SK-N-SH (cell line): ENCODE results near the gene SARDH. TPM values are rescaled to one million over a fixed set of nuclear protein-coding genes. Genes with fewer than 3 reads are reported as not detected.

ENCODE experiments used
- CTCF ChIA-PET: fragments of 300-600, 350-600 bp; formaldehyde crosslinking; extraction: SDS; loops from one replicate; lab custom pipeline; 2021; lab: Yijun Ruan, JAX
- POLR2A ChIA-PET: fragments of 350-600 bp; sonication (Branson Sonifier 250); formaldehyde crosslinking; extraction: SDS; loops from one replicate; lab custom pipeline; 2020; ENCODE audit warnings: antibody characterized with exemption, inconsistent platforms; lab: Yijun Ruan, JAX
- DNase-seq: peaks from one replicate; pipeline ENCODE4 v3.0.0; 2012
- H2AFZ ChIP-seq: fragments of 200-600 bp; sonication (generic); 2 replicates; pipeline ENCODE4 v1.8.1; 2016; ENCODE audit warnings: antibody characterized with exemption, mild to moderate bottlenecking, low read depth
- H3F3A ChIP-seq: fragments of 200-600 bp; sonication (generic); replicated peaks from 2 replicates; pipeline ENCODE3; 2016; ENCODE audit warnings: antibody characterized with exemption, mild to moderate bottlenecking; ENCODE audit not compliant: insufficient read depth
- H3K27ac ChIP-seq, 2 experiments: fragments of 200-500 bp in 1 of 2; fragments of 200-600 bp in 1 of 2; sonication (Bioruptor generic) in 1 of 2; sonication (generic), shearing (Covaris generic) in 1 of 2; 2 replicates each; pipeline versions ENCODE4 v1.5.1 to v1.6.1; 2014 to 2016; ENCODE audit warnings: low read depth in 2 of 2, inconsistent platforms in 1 of 2, low read length in 1 of 2, mild to moderate bottlenecking in 1 of 2, mixed read lengths in 1 of 2
- H3K27me3 ChIP-seq: fragments of 200-600 bp; sonication (generic), shearing (Covaris generic); 2 replicates; pipeline ENCODE4 v1.6.1; 2016; ENCODE audit warnings: mixed run types; ENCODE audit not compliant: insufficient read depth
- H3K36me3 ChIP-seq, 2 experiments: fragments of 200-500 bp in 1 of 2; fragments of 200-600 bp in 1 of 2; sonication (Bioruptor generic) in 1 of 2; sonication (generic) in 1 of 2; replicated peaks in 1 of 2; 2 replicates each; pipeline versions ENCODE3 to v1.5.1; 2014 to 2016; ENCODE audit warnings: low read length in 1 of 2, mild to moderate bottlenecking in 1 of 2; ENCODE audit not compliant: insufficient read depth in 2 of 2, control insufficient read depth in 1 of 2
- H3K4me1 ChIP-seq, 2 experiments: fragments of 200-500 bp in 1 of 2; fragments of 200-600 bp in 1 of 2; sonication (Bioruptor generic) in 1 of 2; sonication (generic), shearing (Covaris generic) in 1 of 2; 2 replicates each; pipeline versions ENCODE4 v1.5.1 to v1.6.1; 2014 to 2016; ENCODE audit warnings: low read depth in 1 of 2, low read length in 1 of 2, mixed run types in 1 of 2; ENCODE audit not compliant: insufficient read depth in 2 of 2, control insufficient read depth in 1 of 2
- H3K4me2 ChIP-seq: fragments of 200-600 bp; sonication (generic), shearing (Covaris generic); 2 replicates; pipeline ENCODE4 v1.6.1; 2017; ENCODE audit warnings: mixed run types
- H3K4me3 ChIP-seq, 2 experiments: fragments of 200-500 bp in 1 of 2; fragments of 200-600 bp in 1 of 2; sonication (Bioruptor generic) in 1 of 2; sonication (generic), shearing (Covaris generic) in 1 of 2; 2 replicates each; pipeline versions ENCODE4 v1.5.1 to v1.8.1; 2014 to 2016; ENCODE audit warnings: low read depth in 2 of 2, inconsistent platforms in 1 of 2, low read length in 1 of 2, mild to moderate bottlenecking in 1 of 2, mixed read lengths in 1 of 2, moderate library complexity in 1 of 2
- H3K79me2 ChIP-seq: fragments of 200-600 bp; sonication (generic); 2 replicates; pipeline ENCODE4 v1.8.1; 2017; ENCODE audit warnings: mild to moderate bottlenecking; ENCODE audit not compliant: insufficient read depth
- H3K9ac ChIP-seq: fragments of 200-600 bp; sonication (generic); 2 replicates; pipeline ENCODE4 v1.6.1; 2017; ENCODE audit warnings: mixed run types
- H3K9me2 ChIP-seq: fragments of 200-600 bp; sonication (generic); 2 replicates; pipeline ENCODE4 v1.6.1; 2017; ENCODE audit warnings: mixed run types
- H3K9me3 ChIP-seq: fragments of 200-600 bp; sonication (generic); 2 replicates; pipeline ENCODE4 v1.6.1; 2017; ENCODE audit warnings: mixed run types, mild to moderate bottlenecking, moderate library complexity
- H4K20me1 ChIP-seq: fragments of 200-600 bp; sonication (generic); 2 replicates; pipeline ENCODE4 v1.6.1; 2017; ENCODE audit warnings: mild to moderate bottlenecking, mixed run types; ENCODE audit not compliant: insufficient read depth
- ELF1 ChIP-seq: IDR thresholded peaks from 2 replicates; pipeline ENCODE4 v1.4.0; 2012
- FOXJ3 ChIP-seq: sonication (generic); formaldehyde crosslinking; IDR thresholded peaks from 2 replicates; pipeline ENCODE4 v1.5.1; 2020; ENCODE audit warnings: mild to moderate bottlenecking, missing genetic modification reagents
- FOXM1 ChIP-seq: IDR thresholded peaks from 2 replicates; pipeline ENCODE4 v1.4.0; 2012; ENCODE audit warnings: low read depth, mild to moderate bottlenecking
- GABPA ChIP-seq: IDR thresholded peaks from 2 replicates; pipeline ENCODE4 v1.4.0; 2012; ENCODE audit warnings: low read depth, mild to moderate bottlenecking
- GATA2 ChIP-seq: sonication (generic); formaldehyde crosslinking; IDR thresholded peaks from 2 replicates; pipeline ENCODE4 v1.5.0; 2020; ENCODE audit warnings: mild to moderate bottlenecking, missing genetic modification reagents
- IRF3 ChIP-seq: fragments of 150-350 bp; IDR thresholded peaks from 2 replicates; pipeline ENCODE4 v1.6.1; 2016; ENCODE audit warnings: mild to moderate bottlenecking, low read depth, low read length
- JUND ChIP-seq: IDR thresholded peaks from 2 replicates; pipeline ENCODE4 v1.4.0; 2012
- MEF2A ChIP-seq: IDR thresholded peaks from 2 replicates; pipeline ENCODE4 v1.4.0; 2012; ENCODE audit warnings: low read depth, borderline replicate concordance
- NFIC ChIP-seq: IDR thresholded peaks from 2 replicates; pipeline ENCODE4 v1.4.0; 2012; ENCODE audit warnings: borderline replicate concordance
- POLR2AphosphoS5 ChIP-seq: IDR thresholded peaks from 2 replicates; pipeline ENCODE4 v1.6.1; 2012; ENCODE audit warnings: low read depth, low read length
- RXRA ChIP-seq: IDR thresholded peaks from 2 replicates; pipeline ENCODE4 v1.4.0; 2012; ENCODE audit warnings: low read depth, mild to moderate bottlenecking, borderline replicate concordance
- SIN3A ChIP-seq: IDR thresholded peaks from 2 replicates; pipeline ENCODE4 v1.6.1; 2012; ENCODE audit warnings: low read depth, mild to moderate bottlenecking, low read length, moderate library complexity, borderline replicate concordance
- SMC3 ChIP-seq: IDR thresholded peaks from 2 replicates; pipeline ENCODE4 v1.6.1; 2012; ENCODE audit warnings: low read depth, low read length, improper control_type of control experiment
- TAF1 ChIP-seq: IDR thresholded peaks from 2 replicates; pipeline ENCODE4 v1.6.1; 2012; ENCODE audit warnings: low read depth, mild to moderate bottlenecking, low read length, moderate library complexity, borderline replicate concordance
- TCF12 ChIP-seq: IDR thresholded peaks from 2 replicates; pipeline ENCODE4 v1.4.0; 2012
- WGBS: methylation state at CpG from one replicate; pipeline ENCODE4 v1.1.6; 2017; ENCODE audit warnings: low lambda C conversion rate; 5-methylcytosine and 5-hydroxymethylcytosine counted together
- polyA plus RNA-seq, 3 experiments: library from polyadenylated mRNA; depleted of rRNA; stranded (reverse); fragments of >200 nt; gene quantifications; 2 replicates each; pipeline ENCODE4 v1.2.3, GENCODE V29; 2012
- TF ChIP-seq, protein P1 (sequence below): fragments of 150-350 bp; IDR thresholded peaks from 2 replicates; pipeline ENCODE4 v1.6.1; 2017; ENCODE audit warnings: antibody characterized with exemption, low read length, low read depth, borderline replicate concordance
- TF ChIP-seq, protein P2 (sequence below): IDR thresholded peaks from 2 replicates; pipeline ENCODE4 v1.4.0; 2012; ENCODE audit warnings: low read depth, borderline replicate concordance
- TF ChIP-seq, protein P3 (sequence below): IDR thresholded peaks from 2 replicates; pipeline ENCODE4; 2012

The SARDH gene
- polyA plus RNA-seq, 1 of the 3 experiments (the other 2 are of a cell fraction) = 5.9 TPM

DNA sequence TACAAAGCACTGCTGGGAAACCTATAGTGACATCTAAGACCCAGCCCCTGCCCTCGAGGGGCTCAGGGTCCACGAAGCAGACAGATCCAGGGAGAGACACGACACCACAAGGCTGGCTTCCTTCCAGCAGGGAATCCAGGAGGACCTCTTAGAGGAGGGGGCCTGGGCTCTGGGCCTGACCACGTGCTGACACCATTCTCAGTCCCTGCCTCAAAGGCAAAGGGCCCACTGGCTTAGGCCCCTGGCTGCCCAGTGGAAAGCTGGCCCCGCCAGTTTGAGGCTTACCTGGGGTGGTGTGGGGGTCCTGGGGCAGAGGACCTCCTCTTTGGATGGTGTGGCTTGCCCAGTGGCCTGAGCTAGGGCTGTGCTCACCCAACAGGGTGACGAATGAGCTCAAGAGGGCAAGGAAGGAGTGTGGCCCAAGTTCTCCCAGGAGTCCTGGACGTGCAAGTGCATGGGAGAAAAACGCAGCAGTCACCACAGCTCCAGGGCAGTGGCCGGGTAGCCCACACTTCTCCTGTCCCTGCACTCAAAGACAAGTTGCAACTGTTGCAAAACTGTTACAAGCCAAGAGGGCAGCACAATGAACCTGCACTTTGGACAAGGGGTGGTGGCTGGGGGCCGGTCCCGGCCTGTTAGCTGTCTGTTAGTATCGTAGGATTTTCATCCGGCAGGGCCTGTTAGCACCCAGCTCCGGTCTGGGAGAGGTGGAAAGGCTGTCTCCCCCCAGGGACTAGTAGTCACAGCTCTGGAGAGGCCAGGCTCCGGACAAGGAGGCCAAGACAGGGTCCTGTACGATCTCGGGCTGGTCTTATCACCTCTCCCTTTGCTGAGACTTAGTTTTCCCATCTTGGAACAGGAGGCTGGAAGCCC is 1.5 kb upstream of the SARDH start:
- H3K4me1 ChIP-seq = peaks cover 3 to 35% of the 10 kb centered on the region in 2 experiments; a peak in 1 of 4 replicates
- H3K27me3 ChIP-seq = no peaks in the 10 kb centered on the region
- H2AFZ ChIP-seq = no peak overlapping the region
- H3F3A ChIP-seq = no peaks in the 10 kb centered on the region
- CTCF ChIA-PET = interaction anchor here (1.0 to 3.7 kb wide), 4 partner anchors 11 to 254 kb away, joined by 3 to 24 read pairs (median 6); no protein-coding TSS in a partner anchor
- 82% methylated on average over 7 of the region's 17 CpGs for WGBS
- no peaks in the 10 kb centered on the region for H3K9me2 ChIP-seq
- H4K20me1 ChIP-seq = no peaks in the 10 kb centered on the region
- H3K36me3 ChIP-seq = no peaks in the 10 kb centered on the region
- no peaks in the 10 kb centered on the region for H3K9me3 ChIP-seq
- no peak for TF ChIP-seq TCF12
- TF ChIP-seq IRF3 = no peak
- TF ChIP-seq, protein P1, sequence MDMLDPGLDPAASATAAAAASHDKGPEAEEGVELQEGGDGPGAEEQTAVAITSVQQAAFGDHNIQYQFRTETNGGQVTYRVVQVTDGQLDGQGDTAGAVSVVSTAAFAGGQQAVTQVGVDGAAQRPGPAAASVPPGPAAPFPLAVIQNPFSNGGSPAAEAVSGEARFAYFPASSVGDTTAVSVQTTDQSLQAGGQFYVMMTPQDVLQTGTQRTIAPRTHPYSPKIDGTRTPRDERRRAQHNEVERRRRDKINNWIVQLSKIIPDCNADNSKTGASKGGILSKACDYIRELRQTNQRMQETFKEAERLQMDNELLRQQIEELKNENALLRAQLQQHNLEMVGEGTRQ = no peak
- TF ChIP-seq JUND = no peak
- no peak for TF ChIP-seq GABPA
- no peak for TF ChIP-seq POLR2AphosphoS5
- TF ChIP-seq MEF2A = no peak
- no peak for TF ChIP-seq RXRA
- no peak for TF ChIP-seq SIN3A
- TF ChIP-seq FOXM1 = no peak
- no peak for TF ChIP-seq ELF1
- TF ChIP-seq, protein P2, sequence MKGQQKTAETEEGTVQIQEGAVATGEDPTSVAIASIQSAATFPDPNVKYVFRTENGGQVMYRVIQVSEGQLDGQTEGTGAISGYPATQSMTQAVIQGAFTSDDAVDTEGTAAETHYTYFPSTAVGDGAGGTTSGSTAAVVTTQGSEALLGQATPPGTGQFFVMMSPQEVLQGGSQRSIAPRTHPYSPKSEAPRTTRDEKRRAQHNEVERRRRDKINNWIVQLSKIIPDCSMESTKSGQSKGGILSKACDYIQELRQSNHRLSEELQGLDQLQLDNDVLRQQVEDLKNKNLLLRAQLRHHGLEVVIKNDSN = no peak
- no peak for TF ChIP-seq NFIC
- TF ChIP-seq, protein P3, sequence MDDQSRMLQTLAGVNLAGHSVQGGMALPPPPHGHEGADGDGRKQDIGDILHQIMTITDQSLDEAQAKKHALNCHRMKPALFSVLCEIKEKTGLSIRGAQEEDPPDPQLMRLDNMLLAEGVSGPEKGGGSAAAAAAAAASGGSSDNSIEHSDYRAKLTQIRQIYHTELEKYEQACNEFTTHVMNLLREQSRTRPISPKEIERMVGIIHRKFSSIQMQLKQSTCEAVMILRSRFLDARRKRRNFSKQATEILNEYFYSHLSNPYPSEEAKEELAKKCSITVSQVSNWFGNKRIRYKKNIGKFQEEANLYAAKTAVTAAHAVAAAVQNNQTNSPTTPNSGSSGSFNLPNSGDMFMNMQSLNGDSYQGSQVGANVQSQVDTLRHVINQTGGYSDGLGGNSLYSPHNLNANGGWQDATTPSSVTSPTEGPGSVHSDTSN = no peak
- TF ChIP-seq TAF1 = no peak
- TF ChIP-seq GATA2 (CRISPR knock-in tag) = no peak
- TF ChIP-seq SMC3 = no peak
- no peak for TF ChIP-seq FOXJ3 (CRISPR knock-in tag)
- no peak overlapping the region for H3K4me3 ChIP-seq
- no peak overlapping the region for H3K27ac ChIP-seq
- no peak overlapping the region for H3K9ac ChIP-seq
- POLR2A ChIA-PET = interaction anchor here (2.4 kb wide), 1 partner anchor 254 kb away, joined by 8 read pairs; no protein-coding TSS in a partner anchor
- H3K4me2 ChIP-seq = no peak overlapping the region
- DNase-seq = peak; percentile 5
- no peaks in the 10 kb centered on the region for H3K79me2 ChIP-seq
